Panc1 (cell line): ENCODE results near the gene KANK2. TPM values are rescaled to one million over a fixed set of nuclear protein-coding genes. Genes with fewer than 3 reads are reported as not detected.

ENCODE experiments used
- ATAC-seq: fragments of 200-7000 bp; cut with Tn5 transposase; 2 replicates; pipeline ENCODE4 v1.9.1; 2020; ENCODE audit warnings: mild to moderate bottlenecking, moderate library complexity
- BruUV-seq: library from RNA; stranded (reverse); fragments of 400-500 nt; replicated peaks from 2 replicates; lab custom pipeline; 2021; lab: Mats Ljungman, UMichigan
- CTCF ChIA-PET: fragments of 300-600 bp; sonication (Branson Sonifier 250); formaldehyde crosslinking; loops from one replicate; lab custom pipeline; 2022; ENCODE audit warnings: antibody characterized with exemption; lab: Charles Lee
- POLR2A ChIA-PET: fragments of 300-600 bp; sonication (Branson Sonifier 250); formaldehyde crosslinking; loops from one replicate; lab custom pipeline; 2022; ENCODE audit warnings: antibody characterized with exemption; lab: Charles Lee
- DNase-seq: peaks from one replicate; pipeline ENCODE4 v3.0.0-alpha.2; 2010; ENCODE audit warnings: low read depth, low spot score
- H3K27ac ChIP-seq: 2 replicates; pipeline ENCODE4 v1.5.1; 2011; ENCODE audit warnings: mild to moderate bottlenecking, low read length, inconsistent platforms
- H3K27me3 ChIP-seq: fragments of 200-500 bp; sonication (Bioruptor generic); 2 replicates; pipeline ENCODE4 v1.6.0; 2014; ENCODE audit warnings: low read length, inconsistent platforms; ENCODE audit not compliant: control insufficient read depth, insufficient read depth
- H3K36me3 ChIP-seq: fragments of 200-500 bp; sonication (Bioruptor generic); 2 replicates; pipeline ENCODE4 v1.5.1; 2014; ENCODE audit warnings: inconsistent platforms, mild to moderate bottlenecking, low read length, moderate library complexity; ENCODE audit not compliant: control insufficient read depth, insufficient read depth
- H3K4me1 ChIP-seq: 2 replicates; pipeline ENCODE4 v1.5.1; 2011; ENCODE audit warnings: inconsistent platforms, mild to moderate bottlenecking, low read length, moderate library complexity; ENCODE audit not compliant: control insufficient read depth, insufficient read depth
- H3K4me3 ChIP-seq, 2 experiments: 2 replicates each; pipeline ENCODE4 v1.5.1; 2011 to 2012; ENCODE audit warnings: low read depth in 2 of 2, low read length in 2 of 2, mild to moderate bottlenecking in 2 of 2, inconsistent platforms in 1 of 2, moderate library complexity in 1 of 2
- H3K9me3 ChIP-seq: fragments of 200-500 bp; sonication (Bioruptor generic); 2 replicates; pipeline ENCODE4 v1.5.1; 2014; ENCODE audit warnings: low read depth, mild to moderate bottlenecking, inconsistent platforms, low read length, moderate library complexity; ENCODE audit not compliant: control insufficient read depth, insufficient read depth
- POLR2AphosphoS5 ChIP-seq: IDR thresholded peaks from 2 replicates; pipeline ENCODE4 v1.6.1; 2012; ENCODE audit warnings: mild to moderate bottlenecking, low read depth, low read length, moderate library complexity
- REST ChIP-seq, 2 experiments: IDR thresholded peaks; 2 replicates each; pipeline ENCODE4 v1.6.1; 2011 to 2012; ENCODE audit warnings: low read depth in 2 of 2, control low read depth in 1 of 2, low read length in 1 of 2, mild to moderate bottlenecking in 1 of 2, moderate library complexity in 1 of 2; ENCODE audit not compliant: insufficient read depth in 1 of 2
- SIN3A ChIP-seq: IDR thresholded peaks from 2 replicates; pipeline ENCODE4 v1.6.1; 2012; ENCODE audit warnings: low read depth, mild to moderate bottlenecking, low read length, moderate library complexity, borderline replicate concordance; ENCODE audit not compliant: insufficient read depth
- TCF7L2 ChIP-seq: IDR thresholded peaks from 2 replicates; pipeline ENCODE4 v1.6.1; 2011; ENCODE audit warnings: mild to moderate bottlenecking, low read depth, low read length, inconsistent platforms
- in situ Hi-C: cut with HindIII; loops from 2 replicates; pipeline ENCODE4 v1.10.0; 2016; ENCODE audit warnings: low sequenced_read_pairs, low pct_unique_long_range_greater_than_20kb
- intact Hi-C: fragments of 100-400 bp; cut with micrococcal nuclease; formaldehyde crosslinking; loops from one replicate; pipeline ENCODE4 v1.10.0; 2022; ENCODE audit not compliant: unreplicated experiment
- total RNA-seq: library from RNA; stranded (reverse); gene quantifications from one replicate; pipeline ENCODE4 v1.2.1, GENCODE V29; 2021; ENCODE audit not compliant: unreplicated experiment
- TF ChIP-seq, protein P1 (sequence below): fragments of 450-650 bp; IDR thresholded peaks from 2 replicates; pipeline ENCODE4 v1.5.1; 2017; ENCODE audit warnings: mild to moderate bottlenecking

Gene KANK2
- total RNA-seq, 1 experiment from 2014 or later, result 121 TPM

- ATAC-seq (no peak), DNase-seq (no peak)
- no peaks in the 10 kb centered on the region for H3K36me3 ChIP-seq
- ChIA-PET POLR2A (no interaction called here), CTCF (no interaction called here)
- no peak overlapping the region for H3K27ac ChIP-seq
- no TSS peak for BruUV-seq
- intact Hi-C loops, result no loop called here
- no peaks in the 10 kb centered on the region; the same call in 1 of the 2 replicates for H3K4me1 ChIP-seq
- TF ChIP-seq, protein P1, sequence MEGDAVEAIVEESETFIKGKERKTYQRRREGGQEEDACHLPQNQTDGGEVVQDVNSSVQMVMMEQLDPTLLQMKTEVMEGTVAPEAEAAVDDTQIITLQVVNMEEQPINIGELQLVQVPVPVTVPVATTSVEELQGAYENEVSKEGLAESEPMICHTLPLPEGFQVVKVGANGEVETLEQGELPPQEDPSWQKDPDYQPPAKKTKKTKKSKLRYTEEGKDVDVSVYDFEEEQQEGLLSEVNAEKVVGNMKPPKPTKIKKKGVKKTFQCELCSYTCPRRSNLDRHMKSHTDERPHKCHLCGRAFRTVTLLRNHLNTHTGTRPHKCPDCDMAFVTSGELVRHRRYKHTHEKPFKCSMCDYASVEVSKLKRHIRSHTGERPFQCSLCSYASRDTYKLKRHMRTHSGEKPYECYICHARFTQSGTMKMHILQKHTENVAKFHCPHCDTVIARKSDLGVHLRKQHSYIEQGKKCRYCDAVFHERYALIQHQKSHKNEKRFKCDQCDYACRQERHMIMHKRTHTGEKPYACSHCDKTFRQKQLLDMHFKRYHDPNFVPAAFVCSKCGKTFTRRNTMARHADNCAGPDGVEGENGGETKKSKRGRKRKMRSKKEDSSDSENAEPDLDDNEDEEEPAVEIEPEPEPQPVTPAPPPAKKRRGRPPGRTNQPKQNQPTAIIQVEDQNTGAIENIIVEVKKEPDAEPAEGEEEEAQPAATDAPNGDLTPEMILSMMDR, result no peak
- no peak for TF ChIP-seq SIN3A
- no peak for TF ChIP-seq POLR2AphosphoS5
- TF ChIP-seq TCF7L2, result no peak
- no peak for TF ChIP-seq REST (IDR thresholded peaks at IDR 0.05; ENCODE audit: insufficient read depth in 1 of 2, low read depth in 2 of 2, low read length in 1 of 2)
- in situ Hi-C loops, result no loop called here
- H3K9me3 ChIP-seq, result no peaks in the 10 kb centered on the region
- H3K27me3 ChIP-seq, result no peaks in the 10 kb centered on the region
- no peak overlapping the region for H3K4me3 ChIP-seq
These were observed 47.7 kb upstream of the KANK2 start for GRCh38 chr19:11244846-11245589.

DNA sequence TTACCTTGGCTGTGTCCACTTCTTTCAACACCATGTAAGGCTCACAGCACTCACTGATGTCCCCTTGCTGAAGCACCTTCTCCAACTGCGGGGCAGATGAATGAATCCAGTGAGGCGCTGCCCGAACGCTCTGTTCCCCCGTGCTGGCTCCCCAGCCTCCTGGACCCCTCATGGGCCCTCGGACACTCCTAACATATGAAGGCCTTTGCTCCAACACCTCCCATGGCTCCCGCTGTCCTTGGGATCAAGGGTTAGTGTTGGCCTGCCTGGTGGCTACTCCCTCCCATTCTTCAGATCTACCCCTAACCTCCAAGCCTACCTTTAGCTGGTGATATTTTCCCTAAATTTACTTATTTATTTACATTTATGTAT lies 46.4 kb upstream of the KANK2 start:
- H3K9me3 ChIP-seq, result no peaks in the 10 kb centered on the region
- H3K27ac ChIP-seq, result no peak overlapping the region
- H3K4me3 ChIP-seq, result no peak overlapping the region
- H3K36me3 ChIP-seq, result no peaks in the 10 kb centered on the region
- ChIA-PET CTCF (interaction anchor here (0.5 to 1.0 kb wide), 7 partner anchors 7 to 599 kb away, joined by 3 to 7 read pairs (median 4); no protein-coding TSS in a partner anchor), POLR2A (no interaction called here)
- no peaks in the 10 kb centered on the region for H3K27me3 ChIP-seq
- no peak for TF ChIP-seq POLR2AphosphoS5
- no peak for TF ChIP-seq SIN3A
- TF ChIP-seq TCF7L2, result no peak
- TF ChIP-seq REST (IDR thresholded peaks at IDR 0.05; ENCODE audit: insufficient read depth in 1 of 2, low read depth in 2 of 2, low read length in 1 of 2), result no peak
- TF ChIP-seq, protein P1, result no peak
- BruUV-seq, result no TSS peak
- no peaks in the 10 kb centered on the region; the same call in 1 of the 2 replicates for H3K4me1 ChIP-seq
- intact Hi-C loops, result no loop called here
- in situ Hi-C loops, result no loop called here
- DNase-seq (no peak), ATAC-seq (no peak; the same call in 1 of the 2 replicates)
